ENCODE measurements around the gene C1GALT1.
"Not testable (repeated sequence)": the region's sequence is repeated elsewhere in the genome, so short reads cannot be mapped to it uniquely, and the experiment has no call there.

Gene C1GALT1

DNA sequence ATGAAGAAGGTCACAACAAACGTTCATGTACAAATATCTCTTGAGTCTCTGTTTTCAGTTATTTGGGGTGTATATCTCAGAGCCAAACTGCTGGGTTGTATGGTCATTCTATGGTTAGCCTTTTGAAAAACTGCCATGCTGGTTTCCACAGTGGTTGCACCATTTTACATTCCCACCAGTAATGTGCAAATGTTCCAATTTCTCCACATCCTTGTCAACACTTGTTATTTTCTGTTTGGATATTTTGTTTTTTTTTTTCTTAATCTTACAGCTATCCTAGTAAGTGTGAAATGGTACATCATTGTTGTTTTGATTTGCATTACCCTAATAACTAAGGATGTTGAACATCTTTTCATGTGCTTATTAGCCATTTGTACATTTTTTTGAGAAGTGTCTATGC is 13.0 kb upstream of the C1GALT1 start:
- DNase-seq (ENCODE audit: low read depth in 2 of 2), result no peak

GRCh38 chr7:7173956-7174632 is 8.2 kb upstream of the C1GALT1 start:
- DNase-seq (ENCODE audit: low read depth in 2 of 2), result no peak

DNA sequence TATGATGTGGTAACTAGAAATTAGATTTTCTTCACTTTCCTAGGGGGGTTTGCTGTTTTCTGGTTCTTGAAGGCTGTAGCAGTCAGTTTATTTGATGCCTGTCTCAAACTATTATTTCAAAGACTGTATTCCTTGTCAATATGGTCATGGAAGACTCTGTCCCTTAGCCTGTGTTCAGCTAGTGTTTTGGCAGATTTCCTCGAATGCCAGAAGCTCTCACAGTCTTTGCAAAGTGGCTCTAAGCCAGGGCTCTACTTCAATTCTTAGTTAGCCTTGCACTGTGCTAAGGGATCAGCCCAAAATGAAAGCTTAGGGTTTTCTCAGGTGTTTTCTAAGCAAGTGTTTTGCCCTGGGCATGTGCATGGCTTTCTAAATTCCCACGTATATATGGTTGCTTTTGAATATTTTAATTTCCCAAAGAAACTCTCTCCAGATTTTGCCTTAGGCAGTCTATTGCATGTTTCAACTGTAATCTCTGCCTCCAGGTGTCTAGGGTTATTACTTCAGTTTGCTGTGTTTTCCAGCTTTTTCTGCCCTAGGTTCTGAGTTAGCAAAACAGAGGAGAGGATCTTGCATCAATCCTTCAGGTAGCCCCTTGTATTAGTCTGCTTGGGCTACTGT is 7.2 kb upstream of the C1GALT1 start:
- DNase-seq (ENCODE audit: low read depth in 2 of 2), result no peak

GRCh38 chr7:7176406-7177043 is 5.8 kb upstream of the C1GALT1 start:
- DNase-seq (ENCODE audit: low read depth in 2 of 2), result no peak

DNA sequence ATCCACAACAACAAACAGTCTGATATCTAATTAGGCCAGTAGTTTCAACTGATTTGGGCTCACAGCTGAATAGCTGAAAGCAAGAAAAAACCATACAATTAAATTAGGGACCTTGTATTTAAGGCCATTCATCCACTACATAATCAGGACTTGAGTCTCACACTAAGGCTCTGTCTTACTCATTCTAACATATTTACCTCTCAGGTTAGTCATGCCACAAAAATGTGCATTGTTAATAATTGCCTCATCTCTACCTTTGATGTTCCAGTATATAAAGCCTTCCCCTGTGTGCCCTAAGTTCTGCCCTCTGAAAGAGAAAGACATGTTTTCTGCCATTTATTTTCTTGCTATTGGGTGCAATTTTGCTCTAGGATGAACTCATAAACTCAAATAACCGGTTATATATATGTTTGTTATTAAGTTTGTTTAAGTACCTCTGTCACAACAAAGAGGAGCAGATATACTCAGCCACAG is 5.3 kb upstream of the C1GALT1 start:
- no peak for DNase-seq (ENCODE audit: low read depth in 2 of 2)

DNA sequence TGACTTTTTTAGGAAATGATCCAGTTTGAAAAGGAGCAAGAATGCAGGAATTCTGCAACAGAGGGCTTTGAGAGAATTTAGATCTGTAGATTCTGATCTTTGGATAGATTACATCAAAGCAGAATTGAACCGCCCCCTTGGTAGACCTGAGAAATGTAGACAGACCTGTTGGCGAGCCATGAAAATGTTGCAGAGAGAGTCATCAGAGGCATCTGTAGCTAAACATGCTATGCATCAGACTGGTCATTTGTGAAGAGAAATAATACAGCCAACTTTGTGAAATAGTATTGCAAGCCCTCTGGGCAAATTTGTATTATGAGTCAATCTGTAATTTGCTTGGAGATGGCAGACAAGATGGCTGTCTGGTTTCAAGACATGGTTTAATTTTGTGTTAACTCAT is 4.3 kb upstream of the C1GALT1 start:
- DNase-seq (ENCODE audit: low read depth in 2 of 2), result no peak

GRCh38 chr7:7178906-7179305 is 3.4 kb upstream of the C1GALT1 start:
- DNase-seq (ENCODE audit: low read depth in 2 of 2), result no peak

- no peak for DNase-seq (ENCODE audit: low read depth in 2 of 2)
These were observed 1.5 kb upstream of the C1GALT1 start for GRCh38 chr7:7180725-7181449.

DNA sequence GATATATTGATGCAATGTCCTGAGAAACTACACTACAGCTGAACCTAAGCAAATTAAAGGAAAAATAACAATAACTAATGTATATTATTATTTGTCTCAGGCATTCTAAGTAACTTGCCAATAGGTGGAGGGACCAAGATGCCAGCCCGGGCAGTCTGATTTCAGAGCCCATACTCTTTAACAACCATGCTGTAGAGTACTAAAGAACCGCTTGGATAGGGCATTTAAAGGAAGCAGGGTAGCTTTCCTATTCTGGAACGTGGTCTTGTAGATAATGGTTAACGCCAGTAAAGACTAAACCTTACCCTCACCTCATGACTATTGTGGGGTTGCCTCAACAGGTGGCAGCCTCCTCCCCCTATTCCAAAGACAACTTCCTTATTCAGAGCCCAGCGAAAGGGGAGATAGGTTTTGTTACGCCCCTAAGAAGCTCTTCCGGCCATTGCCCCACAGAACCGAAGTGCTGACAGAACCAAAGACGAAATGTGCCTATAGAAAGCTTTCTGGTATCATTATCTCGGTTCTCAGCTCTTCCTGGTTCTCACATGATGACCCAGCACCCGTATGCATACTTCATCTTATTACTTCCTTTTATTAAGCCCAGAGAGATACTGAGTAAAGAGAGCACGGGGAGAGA is 707 bp upstream of the C1GALT1 start:
- DNase-seq (ENCODE audit: low read depth in 2 of 2), result no peak

- peak; percentile 23 to 38 for DNase-seq (ENCODE audit: low read depth in 2 of 2)
These were observed 905 bp downstream of the C1GALT1 start for GRCh38 chr7:7183061-7183837.

GRCh38 chr7:7183838-7184463 is 1.6 kb downstream of the C1GALT1 start:
- no peak for DNase-seq (ENCODE audit: low read depth in 2 of 2)

DNA sequence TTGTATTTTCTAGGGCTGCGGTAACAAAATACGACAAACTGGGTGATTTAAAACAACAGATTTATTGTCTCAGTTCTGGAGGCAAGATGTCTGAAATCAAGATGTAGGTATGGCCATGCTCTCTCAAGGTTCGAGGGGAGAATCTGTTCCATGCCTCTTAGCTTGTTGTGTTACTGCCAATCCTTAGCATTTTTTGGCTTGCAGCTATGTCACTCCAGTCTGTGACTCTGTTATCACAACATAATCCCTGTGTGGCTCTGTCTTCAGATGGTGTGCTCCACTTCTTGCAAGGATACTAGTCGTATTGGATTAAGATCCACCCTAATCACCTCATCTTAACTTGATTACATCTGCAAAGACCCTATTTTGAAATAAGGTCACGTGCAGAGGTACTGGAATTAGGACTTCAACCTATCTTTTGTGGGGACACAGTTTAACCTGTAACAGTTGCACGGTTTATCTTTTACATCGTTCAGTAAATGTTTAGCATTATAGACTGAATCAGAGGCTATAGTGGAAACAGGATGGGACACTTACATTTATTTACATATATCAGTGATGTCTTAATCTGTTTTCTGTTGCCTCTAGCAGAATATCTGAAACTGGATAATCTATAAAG is 3.1 kb downstream of the C1GALT1 start:
- DNase-seq (ENCODE audit: low read depth in 2 of 2), result no peak

DNA sequence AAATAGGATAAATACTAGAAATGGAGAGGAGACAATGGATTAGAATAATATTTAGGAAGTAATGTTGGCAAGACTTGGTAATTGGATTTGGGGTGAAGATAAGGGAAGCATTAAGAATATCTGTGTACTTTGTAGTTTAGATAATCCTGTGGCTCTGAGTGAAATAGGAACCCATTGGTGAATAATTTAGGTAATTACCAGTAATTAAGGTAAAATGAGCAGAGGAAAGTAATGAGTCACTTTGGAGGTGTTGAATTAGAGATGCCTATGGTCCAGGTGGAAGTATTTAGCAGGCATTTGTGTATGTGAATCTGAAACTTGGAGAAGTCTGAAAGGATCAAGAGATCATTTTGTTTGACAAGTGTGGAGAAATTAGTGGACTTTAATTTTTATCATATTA is 5.7 kb downstream of the C1GALT1 start:
- no peak for DNase-seq (ENCODE audit: low read depth in 2 of 2)

DNA sequence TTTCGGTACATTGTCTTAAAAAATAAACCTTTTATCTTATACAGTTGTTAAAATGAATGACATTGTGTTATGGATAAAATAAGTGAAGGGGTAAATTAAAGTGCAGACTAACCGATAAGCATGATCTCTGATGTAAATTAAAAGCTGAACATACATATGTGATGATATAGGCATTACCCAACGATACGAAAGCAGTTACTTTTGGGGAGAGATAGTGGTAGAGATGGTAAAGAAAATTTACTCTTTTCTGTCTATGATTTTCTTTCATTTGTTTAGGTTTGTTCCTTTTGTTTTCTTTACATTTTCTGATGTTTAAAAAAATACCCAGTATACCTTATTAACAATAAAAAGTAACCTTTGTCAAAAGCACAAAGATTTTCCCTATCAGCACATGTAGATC is 6.4 kb downstream of the C1GALT1 start:
- no peak for DNase-seq (ENCODE audit: low read depth in 2 of 2)

DNA sequence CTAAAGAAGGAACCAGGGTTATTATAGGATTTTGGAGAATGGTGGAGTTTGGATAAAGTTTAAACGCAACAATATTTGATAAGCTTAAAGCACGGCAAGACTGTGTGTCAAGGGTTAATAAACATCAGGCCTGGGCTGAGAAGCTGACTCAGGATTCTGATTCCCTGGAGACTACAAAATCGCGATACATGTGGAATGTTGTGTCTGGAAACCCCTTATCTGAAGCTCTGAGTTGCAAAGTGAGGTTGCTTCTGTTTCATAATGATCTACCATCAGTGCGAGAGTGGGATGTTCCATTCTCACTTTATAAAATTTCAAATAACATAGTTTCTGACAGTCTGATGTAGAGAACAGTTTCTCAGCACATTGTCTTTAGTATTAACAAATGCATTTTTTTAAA is 7.8 kb downstream of the C1GALT1 start:
- no peak for DNase-seq (ENCODE audit: low read depth in 2 of 2)

DNA sequence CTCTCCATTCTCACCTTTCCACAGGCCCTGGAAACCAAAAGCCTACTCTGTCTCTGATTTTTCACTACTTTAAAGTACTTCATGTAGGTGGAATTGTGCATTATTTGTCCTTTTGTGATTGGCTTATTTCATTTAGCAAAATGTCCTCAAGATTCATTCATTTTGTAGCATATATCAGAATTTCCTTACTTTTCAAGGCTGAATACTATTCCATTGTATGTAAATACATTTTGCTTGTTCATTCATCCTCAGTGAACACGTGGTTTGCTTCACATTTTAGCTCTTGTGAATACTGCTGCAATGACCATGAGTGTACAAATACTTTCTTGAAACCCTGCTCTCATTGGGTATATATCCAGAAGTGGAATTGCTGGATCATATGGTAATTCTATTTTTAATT is 8.8 kb downstream of the C1GALT1 start:
- no peak for DNase-seq (ENCODE audit: low read depth in 2 of 2)

DNA sequence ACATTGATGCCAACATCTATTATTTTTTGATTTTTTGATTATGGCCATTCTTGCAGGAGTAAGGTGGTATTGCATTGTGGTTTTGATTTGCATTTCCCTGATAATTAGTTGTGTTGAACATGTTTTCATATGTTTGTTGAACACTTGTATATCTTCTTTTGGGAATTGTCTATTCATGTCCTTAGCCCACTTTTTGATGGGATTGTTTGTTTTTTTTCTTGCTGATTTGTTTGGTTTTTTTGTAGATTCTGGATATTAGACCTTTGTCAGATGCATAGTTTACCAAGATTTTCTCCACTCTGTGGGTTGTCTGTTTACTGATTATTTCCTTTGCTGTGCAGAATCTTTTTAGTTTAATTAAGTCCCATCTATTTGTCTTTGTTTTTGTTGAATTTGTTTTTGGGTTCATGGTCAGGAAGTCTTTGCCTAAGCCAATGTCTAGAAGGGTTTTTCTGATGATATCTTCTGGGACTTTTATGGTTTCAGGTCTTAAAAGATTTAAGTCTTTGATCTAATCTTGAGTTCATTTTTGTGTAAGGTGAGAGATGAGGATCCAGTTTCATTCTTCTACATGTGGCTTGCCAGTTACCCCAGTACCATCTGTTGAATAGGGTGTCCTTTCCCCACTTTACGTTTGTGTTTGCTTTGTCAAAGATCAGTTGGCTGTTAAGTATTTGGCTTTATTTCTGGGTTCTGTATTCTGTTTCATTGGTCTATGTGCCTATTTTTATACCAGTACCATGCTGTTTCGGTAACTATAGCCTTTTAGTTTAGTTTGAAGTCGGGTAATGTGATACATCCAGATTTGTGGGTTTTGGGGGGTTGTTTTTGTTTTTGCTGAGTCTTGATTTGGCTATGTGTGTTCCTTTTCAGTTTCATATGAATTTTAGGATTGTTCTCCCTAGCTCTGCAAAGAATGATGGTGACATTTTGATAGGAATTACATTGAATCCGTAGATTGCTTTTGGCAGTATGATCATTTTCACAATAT is 10.7 kb downstream of the C1GALT1 start:
- not testable (repeated sequence) for DNase-seq (ENCODE audit: low read depth in 2 of 2)

- DNase-seq (ENCODE audit: low read depth in 2 of 2), result not testable (repeated sequence)
These were observed 17.2 kb downstream of the C1GALT1 start for GRCh38 chr7:7199592-7199991.

- DNase-seq (ENCODE audit: low read depth in 2 of 2), result not testable (repeated sequence)
These were observed 17.9 kb downstream of the C1GALT1 start for GRCh38 chr7:7200255-7200654.
